ENCODE results near the gene IKZF2. TPM values are rescaled to one million over a fixed set of nuclear protein-coding genes. Genes with fewer than 3 reads are reported as not detected.

IKZF2 gene
- total and polyA plus RNA-seq, 2 donors (not counting 3 experiments of a cell fraction or from before 2014, with no cell fraction given) = 0.08 to 0.46 TPM

- CTCF ChIA-PET = no interaction called here
- no peak overlapping the region for H2AFZ ChIP-seq (ENCODE audit: low read depth, low read length)
- no peaks in the 10 kb centered on the region for H3K9me1 ChIP-seq (replicated peaks; ENCODE audit: control insufficient read depth, extremely low read depth, insufficient read depth, low read length)
- dilution Hi-C loops (cut with MboI; ENCODE audit: extremely low pct_ligation_motif_present, low sequenced_read_pairs) = no loop called here
- no peaks in the 10 kb centered on the region for H3K9me3 ChIP-seq (replicated peaks; ENCODE audit: control insufficient read depth, insufficient read depth, low read length)
- H3K79me2 ChIP-seq (ENCODE audit: control insufficient read depth, insufficient read depth, low read length) = no peaks in the 10 kb centered on the region
- H3K4me1 ChIP-seq (ENCODE audit: control insufficient read depth, extremely low read depth, insufficient read depth, low read length) = no peaks in the 10 kb centered on the region
- POLR2A ChIA-PET = no interaction called here
- no TSS peak for BruUV-seq (replicated peaks)
- no peak overlapping the region for H3K9ac ChIP-seq (replicated peaks; ENCODE audit: extremely low read depth, insufficient read depth, low read length)
- TF ChIP-seq JUN (IDR thresholded peaks at IDR 0.05; ENCODE audit: borderline replicate concordance, insufficient read depth, insufficient read length, low read depth) (no peak), EZH2 (IDR thresholded peaks at IDR 0.05; ENCODE audit: borderline replicate concordance, low read depth, low read length, severe bottlenecking) (no peak), GATA2 (IDR thresholded peaks at IDR 0.05; ENCODE audit: insufficient read depth, insufficient read length, low read depth, low read length) (no peak), POLR2AphosphoS5 (IDR thresholded peaks at IDR 0.05; ENCODE audit: insufficient read depth, low read depth, low read length) (no peak), MYC (IDR thresholded peaks at IDR 0.05; ENCODE audit: low read depth, low read length) (no peak), FOS (IDR thresholded peaks at IDR 0.05; ENCODE audit: borderline replicate concordance, insufficient read depth, low read length) (no peak), POLR2A (IDR thresholded peaks at IDR 0.05; ENCODE audit: low read depth, low read length) (no peak), CTCF (IDR thresholded peaks at IDR 0.05; ENCODE audit: extremely low read depth in 1 of 2, insufficient read depth in 1 of 2, low read depth in 1 of 2, low read length in 2 of 2) (no peak)
- TF ChIP-seq, protein P1, sequence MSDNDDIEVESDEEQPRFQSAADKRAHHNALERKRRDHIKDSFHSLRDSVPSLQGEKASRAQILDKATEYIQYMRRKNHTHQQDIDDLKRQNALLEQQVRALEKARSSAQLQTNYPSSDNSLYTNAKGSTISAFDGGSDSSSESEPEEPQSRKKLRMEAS (IDR thresholded peaks at IDR 0.05; ENCODE audit: insufficient read depth, insufficient read length) = no peak
- H3K4me3 ChIP-seq (replicated peaks in 1 of 3; ENCODE audit: insufficient read depth in 1 of 3, low read depth in 1 of 3, low read length in 3 of 3) = no peak overlapping the region
- H4K20me1 ChIP-seq (replicated peaks; ENCODE audit: control insufficient read depth, extremely low read depth, insufficient read depth, low read length) = no peaks in the 10 kb centered on the region
- no peaks in the 10 kb centered on the region for H3K36me3 ChIP-seq (ENCODE audit: control insufficient read depth in 2 of 2, extremely low read depth in 1 of 2, insufficient read depth in 2 of 2, low read length in 2 of 2)
- no peaks in the 10 kb centered on the region for H3K27me3 ChIP-seq (ENCODE audit: control insufficient read depth in 2 of 2, insufficient read depth in 2 of 2, low read length in 2 of 2)
- DNase-seq (ENCODE audit: low read depth, low spot score) = no peak
- no peak overlapping the region for H3K4me2 ChIP-seq (ENCODE audit: insufficient read depth, low read length)
- intact Hi-C loops (cut with micrococcal nuclease) = no loop called here
- no peak overlapping the region for H3K27ac ChIP-seq (ENCODE audit: insufficient read depth, low read depth, low read length)
- no peak for FAIRE-seq
Observed at GRCh38 chr2:213121690-213122089, 29.7 kb downstream of the IKZF2 start.

Data from endothelial cell of umbilical vein (primary cell).